GM19397 (cell line): ENCODE measurements around the gene ADAMTS20.
"Not testable (repeated sequence)": the region's sequence is repeated elsewhere in the genome, so short reads cannot be mapped to it uniquely, and the experiment has no call there.

ENCODE experiments used
- ATAC-seq: cut with Tn5 transposase; IDR thresholded peaks from one replicate; pipeline ENCODE4 v1.9.1; 2021; ENCODE audit warnings: mild to moderate bottlenecking, moderate library complexity; ENCODE audit not compliant: unreplicated experiment

The ADAMTS20 gene

DNA sequence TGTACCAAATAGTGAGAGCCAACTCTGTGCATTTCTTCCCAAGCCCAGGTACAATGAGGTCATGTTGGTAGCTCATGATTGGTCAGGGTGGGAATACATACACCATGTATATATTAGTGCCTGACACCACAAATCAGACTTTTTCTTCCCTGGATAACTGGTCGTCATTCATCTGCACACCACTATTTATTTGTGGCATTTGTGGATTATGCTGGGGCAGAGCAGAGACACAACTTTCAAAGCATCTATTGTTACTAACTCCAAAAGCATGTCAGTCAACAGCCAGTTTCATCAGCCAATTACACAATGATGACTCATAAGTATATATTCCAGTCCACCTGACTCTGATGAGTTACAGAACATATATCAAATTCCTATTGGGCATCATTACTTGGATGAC is 181.7 kb downstream of the ADAMTS20 start:
- ATAC-seq: no peak

DNA sequence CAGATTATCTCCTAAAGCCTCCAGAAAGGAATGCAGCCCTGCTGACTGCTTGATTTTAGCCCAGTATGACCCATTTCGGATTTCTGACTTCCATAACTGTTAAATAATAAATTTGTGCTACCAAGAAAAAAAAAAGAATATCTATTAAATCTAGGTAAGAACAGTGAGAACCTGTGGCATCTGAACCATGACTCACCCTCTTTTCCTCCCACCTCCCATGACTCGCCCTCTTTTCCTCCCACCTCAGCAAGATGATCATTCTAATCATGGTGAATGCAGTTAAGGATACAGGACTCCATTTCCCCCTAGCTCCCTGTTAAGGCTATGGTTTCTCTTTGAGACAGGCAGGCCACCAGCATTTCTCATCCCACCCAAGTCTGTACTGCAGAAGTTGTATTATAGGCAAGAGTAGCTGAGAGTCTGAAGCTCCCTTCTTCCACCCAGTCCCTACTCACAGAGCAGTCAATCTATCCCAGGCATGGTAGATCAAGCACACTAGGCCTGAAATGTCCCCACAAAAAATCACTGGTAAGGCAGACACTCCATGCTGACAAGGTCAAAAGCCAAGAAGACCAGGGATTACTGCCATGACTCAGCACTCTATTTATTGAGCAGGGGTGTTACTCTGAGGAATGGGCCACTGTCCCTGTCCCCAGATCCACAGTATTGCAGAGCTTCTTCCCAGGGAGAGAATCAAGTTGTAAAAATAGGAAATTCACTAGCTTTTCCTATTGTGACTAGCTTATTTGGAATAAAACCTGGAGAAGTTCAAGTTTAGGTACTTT is 188.9 kb downstream of the ADAMTS20 start:
- no peak for ATAC-seq

DNA sequence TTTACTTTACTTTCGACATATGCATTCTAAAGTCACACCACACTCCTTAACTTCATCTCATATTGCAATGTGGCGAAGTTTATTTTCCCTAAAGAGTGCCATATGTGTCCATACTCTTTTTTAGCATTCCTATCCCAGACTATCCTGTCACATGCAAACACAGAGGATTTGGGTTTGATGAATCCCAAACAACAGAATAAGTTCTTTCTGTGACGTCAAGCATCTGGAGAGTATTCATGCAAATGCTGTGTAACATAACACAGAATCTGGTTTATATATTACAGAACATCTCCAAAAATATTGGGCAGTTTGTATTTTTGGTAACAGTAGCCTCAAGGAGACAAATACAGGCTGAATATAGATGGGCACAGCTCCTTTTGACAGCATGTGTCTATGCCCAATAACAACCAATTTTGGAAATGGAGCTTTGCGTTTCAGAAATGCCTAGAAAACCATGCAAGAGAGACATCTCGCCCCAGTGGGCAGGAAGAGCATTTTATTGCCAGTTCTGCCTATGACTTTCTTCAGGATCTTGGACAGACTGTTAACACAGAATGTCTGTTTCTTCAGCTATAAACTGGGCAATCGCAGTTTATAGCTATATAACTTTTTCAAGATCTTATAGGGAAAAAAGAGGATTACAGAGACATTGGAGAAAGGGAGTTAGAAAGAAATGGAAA is 190.8 kb downstream of the ADAMTS20 start:
- no peak for ATAC-seq

DNA sequence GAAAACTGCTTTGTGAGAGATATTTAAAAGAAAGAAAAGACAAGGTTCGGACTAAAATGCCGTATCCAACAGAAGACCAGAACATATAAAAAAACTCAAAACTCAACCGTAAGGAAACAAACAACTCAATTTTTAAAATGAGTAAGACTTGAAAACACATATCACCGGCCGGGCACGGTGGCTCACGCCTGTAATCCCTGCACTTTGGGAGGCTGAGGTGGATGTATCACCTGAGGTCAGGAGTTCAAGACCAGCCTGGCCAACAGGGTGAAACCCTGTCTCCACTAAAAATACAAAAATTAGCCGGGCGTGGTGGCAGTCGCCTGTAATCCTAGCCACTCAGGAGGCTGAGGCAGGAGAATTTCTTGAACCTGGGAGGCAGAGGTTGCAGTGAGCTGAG is 192.0 kb downstream of the ADAMTS20 start:
- not testable (repeated sequence) for ATAC-seq

DNA sequence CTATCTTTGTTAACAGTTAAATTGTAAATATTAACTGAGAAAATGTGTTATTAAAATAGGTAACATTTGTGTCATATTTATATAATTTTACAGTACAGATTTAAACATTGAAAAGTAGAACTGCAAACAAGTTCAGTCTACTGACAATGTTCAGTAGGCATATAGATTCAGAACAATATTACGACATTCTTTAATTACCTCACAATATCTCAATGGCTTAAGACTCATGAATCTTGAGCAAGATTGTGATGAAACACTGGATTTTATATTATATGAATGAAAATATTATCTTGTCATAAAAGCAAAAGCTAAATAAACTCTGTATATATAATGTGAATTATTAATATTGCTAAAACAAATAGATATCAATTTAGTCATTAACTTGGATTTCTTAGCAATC is 194.9 kb downstream of the ADAMTS20 start:
- ATAC-seq: no peak

DNA sequence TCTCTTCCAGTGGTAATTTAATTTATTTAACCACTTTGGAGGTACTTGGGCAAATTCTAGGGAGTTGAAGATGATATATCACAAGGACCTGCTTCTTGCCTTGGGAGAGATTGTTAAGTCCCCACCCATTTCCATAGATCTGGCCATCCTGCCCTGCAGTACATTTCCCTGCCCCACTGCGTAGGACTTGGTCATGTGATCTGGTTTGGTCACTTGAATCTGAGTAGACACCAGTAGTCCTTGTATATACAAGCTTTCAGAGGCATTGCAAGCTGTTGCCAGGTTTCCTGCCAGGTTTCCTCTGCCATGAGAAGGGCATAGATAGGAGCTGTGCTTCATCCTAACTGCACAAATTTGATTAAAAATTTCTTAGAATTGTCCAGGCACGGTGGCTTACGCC is 200.0 kb downstream of the ADAMTS20 start:
- ATAC-seq: no peak

DNA sequence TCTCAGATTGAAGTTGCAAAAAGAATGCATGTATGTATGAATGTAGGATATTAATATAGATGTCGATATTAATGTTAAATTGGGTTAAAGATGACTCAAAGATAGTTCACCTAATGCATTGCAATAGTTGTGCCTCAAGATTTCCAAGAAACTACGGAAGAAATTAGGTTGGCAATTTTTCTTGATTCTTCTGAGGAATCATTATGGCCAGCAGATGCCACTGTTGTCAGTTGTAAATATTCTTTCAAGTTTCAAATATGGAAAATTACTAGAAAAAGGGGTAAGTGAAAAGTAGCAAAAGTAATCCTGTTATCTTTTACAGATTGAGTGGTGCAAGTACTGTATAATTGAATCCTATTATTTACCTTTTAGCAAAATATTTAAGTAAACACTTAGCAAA is 202.1 kb downstream of the ADAMTS20 start:
- ATAC-seq: no peak

DNA sequence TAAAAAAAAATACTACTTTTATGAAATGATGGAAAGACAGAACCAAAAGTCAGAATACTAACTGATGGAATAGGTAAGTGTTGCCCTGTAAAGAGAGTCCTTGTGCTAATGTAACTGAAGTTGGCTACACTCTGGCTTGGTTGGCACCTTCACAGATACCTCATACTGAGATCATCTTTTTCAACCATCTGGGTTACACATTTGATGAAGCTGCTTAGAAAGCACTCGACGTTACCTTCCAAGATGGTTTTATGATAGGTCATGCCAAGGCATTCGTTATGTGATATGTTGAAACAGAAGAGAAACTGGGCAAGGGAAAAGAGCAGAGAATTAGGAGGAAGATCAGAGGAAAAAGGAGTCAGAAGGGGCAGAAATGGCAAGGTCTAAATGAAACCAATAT is 203.8 kb downstream of the ADAMTS20 start:
- ATAC-seq: no peak

DNA sequence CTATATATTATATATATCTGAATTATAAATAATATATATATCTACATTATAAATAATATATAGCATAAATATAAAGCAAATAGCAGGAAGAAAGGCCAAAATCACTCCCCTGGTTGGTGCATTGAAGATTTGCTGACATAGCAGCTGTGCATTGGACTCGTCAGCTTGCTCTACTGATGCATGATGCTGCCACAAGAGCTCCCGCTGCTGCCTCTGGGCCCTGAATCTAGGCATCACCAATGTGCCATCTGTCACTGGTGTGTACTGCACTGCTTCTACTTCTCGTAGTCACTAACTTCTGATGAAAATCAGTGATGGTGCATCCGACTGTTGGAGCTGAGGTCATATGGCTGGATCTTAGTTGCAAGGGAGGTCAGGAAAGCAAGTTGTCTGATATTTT is 205.0 kb downstream of the ADAMTS20 start:
- ATAC-seq: no peak

DNA sequence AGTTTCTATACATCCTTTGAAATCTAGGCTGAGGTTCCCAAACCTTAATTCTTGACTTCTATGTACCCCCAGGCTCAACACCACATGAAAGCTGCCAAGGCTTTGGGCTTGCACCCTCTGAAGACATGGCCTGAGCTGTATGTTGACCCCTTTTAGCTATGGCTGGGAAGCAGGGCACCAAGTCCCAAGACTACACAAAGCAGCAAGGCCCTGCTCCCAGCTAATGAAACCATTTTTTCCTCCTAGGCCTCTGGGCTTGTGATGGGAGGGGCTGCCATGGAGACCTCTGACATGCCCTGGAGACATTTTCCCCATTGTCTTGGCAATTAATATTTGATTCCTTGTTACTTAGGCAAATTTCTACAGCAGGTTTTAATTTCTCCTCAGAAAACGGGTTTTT is 207.0 kb downstream of the ADAMTS20 start:
- no peak for ATAC-seq

DNA sequence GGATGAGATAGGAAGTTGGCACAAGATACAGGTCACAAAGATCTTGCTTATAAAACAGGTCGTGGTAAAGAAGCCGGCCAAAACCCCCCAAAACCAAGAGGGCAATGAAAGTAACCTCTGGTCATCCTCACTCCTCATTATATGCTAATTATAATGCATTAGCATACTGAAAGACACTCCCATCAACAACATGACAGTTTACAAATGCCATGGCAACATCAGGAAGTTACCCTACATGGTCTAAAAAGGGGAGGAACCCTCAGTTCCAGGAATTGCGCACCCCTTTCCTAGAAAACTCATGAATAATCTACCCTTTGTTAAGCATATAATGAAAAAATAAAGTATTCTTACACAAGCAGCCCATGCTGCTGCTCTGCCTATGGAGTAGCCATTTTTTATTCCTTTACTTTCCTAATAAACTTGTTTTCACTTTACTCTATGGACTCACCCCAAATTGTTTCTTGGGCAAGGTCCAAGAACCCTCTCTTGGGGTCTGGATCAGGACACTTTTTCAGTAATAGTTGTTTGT is 210.2 kb downstream of the ADAMTS20 start:
- ATAC-seq: not testable (repeated sequence)

DNA sequence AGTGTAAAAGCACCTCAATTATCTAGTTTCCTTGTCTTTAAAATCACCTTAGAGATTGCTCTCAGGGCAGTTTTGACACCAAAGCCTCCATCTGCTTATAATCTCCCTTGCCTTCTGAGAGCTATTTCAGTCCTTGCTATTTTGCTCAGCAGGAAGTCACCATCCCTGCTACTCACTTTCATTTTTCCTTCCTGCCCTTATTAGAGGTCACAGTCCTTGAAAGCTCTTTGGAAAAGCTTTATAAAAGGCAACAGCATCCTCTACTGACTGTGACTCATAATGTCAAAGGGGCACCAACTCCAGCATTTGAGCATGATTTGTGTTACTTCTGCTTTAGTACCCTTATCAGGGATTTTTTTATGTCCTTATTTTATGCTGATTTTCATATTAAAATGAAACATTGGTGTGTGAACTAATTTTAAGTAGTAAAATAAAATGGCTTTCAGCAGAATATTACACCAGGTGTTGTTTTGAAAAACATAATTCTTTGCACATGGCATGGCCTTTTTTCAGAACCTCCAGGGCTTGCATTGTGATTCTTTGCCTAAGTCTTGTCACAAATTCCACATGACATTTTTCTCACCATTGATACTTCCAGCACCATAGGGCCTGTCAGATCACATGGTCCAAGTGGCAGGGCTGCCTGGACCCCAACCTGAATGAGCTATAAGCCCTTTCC is 213.0 kb downstream of the ADAMTS20 start:
- ATAC-seq: peak; percentile 40

DNA sequence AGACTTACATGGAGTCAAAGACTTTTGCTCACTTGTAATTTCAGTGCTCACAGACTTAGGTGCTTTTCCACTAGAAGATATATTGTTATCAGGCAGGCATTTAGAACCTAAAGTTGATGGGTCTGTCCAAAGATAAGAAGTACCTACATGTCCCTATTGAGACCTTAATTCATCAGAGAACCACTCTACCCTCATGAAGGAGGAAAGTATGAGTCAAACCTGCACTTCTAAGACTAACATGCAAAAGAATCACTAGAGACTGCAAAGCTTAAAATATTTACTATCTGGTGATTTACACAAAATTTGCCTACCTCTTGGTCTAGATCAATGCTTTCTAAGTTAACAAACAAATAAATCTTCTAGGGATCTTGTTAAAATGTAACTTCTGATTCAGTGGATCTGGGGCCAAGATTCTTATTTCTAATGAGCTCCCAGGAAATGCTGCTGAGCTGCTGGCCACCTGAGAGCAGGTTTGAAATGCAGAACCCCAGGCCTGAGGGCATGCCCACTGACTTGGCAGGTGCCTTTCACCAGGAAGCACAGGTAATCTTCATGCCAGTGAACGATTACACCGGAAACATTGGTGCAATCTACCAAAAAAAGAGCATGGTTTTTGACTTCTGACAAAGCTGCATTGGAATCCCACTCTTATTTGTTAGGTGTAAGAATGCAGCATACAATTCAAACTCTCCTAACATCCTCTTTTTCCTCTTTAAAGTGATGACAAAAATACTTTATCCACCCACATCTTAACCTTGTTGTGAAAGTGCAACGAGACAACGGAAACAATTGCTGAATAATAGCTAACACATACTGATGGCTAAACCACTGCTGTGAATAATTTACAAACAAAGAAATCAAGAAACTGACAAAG is 214.2 kb downstream of the ADAMTS20 start:
- ATAC-seq: peak; percentile 55

DNA sequence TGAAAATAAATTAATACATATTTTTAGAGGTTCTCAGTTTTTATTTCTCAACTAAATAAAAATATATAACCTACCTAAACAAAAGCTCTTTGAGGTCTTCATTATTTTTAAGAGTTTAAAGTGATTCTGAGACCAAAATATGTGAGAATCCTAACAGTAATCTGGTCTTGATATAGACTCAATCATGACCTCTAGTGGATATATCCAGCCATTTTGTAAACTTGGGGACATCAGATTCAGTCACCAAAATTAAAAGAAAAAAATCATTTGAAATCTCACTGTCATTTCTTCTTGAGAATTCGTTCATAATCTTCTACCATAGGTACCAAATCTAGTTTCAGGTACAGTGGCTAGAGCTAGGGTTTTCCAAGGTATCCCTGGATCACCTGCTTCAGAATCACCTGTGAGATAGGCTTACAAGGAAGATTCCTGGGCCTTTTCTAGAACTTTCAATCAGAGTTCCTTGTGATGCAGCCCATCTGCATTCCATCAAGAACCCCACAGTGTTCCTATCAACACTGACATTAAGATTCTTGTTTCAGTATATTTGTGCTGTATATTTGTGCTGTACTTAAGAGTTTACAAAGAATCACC is 214.9 kb downstream of the ADAMTS20 start:
- no peak for ATAC-seq

DNA sequence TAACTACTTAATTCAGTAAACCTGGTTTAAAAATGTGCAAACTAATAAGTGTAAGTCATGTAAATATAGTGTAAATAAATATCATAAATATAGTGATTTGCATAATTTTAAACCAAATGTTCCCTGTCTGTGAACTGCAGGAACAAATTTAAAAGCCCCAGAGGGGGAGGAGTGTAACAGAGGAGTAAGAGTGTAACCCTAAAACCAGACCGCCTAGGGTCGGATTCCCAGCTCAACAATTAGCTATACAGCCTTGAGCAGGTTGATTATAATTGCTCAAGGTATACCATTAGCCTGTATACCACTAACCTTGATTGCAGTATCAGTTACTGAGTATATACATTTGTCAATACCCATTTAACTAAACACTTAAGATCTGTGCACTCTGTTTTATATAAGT is 218.4 kb downstream of the ADAMTS20 start:
- no peak for ATAC-seq

DNA sequence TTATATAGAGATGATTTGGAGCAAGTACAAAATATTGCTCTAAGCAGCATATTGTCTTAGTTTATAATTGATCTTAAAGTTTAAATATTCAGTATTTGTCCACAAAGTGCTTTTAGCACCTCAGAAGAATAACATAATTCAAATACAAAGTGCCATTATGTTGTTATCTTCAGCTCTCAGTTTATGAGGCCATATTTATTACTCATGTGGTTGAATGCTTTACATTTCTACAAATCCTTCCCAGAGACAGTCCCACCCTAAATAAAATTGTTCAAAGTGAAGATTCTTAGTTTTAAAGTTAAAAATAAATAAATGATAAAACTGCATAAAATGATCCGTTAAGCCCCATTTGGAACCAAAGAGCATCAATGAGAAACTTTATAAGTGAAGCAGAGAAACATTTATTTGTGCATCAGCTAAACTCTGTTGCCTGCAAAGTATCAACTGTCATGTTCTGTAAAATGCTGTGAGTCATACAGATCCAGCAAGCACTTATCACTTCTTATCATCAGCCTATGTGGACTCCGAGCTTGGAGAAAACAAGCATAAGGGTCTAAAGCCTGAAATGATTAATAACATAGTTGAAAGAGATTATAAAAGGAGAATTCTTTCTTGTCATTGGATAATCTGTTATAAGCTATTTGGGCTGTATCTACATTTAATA is 218.9 kb downstream of the ADAMTS20 start:
- ATAC-seq: no peak

DNA sequence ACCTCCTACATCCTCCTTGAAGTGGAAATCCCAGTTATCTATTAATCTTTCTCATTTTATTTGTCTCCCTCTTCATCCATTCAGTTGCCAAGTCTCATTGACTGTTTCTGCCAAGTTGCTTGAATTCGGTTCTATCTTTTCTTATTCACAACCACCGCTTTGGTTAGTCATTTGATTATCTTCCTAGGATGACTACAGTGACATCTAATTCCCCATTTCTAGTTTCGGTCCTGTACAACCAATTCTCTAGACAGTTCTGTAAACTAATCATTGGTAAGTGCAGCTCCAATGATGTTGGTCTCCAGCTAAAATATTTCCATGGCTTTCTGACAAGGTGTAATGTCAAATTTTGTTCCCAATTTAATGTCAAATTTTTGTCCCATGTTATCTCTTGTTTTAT is 220.1 kb downstream of the ADAMTS20 start:
- no peak for ATAC-seq

DNA sequence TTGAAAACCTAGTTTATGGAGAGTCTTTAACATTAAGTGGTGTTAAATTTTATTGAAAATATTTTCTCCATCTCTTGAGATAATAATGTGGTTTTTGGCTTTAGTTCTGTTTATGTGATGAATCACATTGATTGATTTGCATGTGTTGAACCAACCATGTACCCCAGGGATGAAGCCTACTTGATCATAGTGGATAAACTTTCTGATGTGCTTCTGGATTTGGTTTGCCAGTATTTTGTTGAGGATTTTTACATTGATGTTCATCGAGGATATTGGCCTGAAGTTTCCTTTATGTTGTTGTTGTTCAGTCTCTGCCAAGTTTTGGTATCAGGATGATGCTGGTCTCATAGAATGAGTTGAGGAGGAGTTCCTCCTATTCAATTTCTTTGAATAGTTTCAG is 222.6 kb downstream of the ADAMTS20 start:
- ATAC-seq: no peak

DNA sequence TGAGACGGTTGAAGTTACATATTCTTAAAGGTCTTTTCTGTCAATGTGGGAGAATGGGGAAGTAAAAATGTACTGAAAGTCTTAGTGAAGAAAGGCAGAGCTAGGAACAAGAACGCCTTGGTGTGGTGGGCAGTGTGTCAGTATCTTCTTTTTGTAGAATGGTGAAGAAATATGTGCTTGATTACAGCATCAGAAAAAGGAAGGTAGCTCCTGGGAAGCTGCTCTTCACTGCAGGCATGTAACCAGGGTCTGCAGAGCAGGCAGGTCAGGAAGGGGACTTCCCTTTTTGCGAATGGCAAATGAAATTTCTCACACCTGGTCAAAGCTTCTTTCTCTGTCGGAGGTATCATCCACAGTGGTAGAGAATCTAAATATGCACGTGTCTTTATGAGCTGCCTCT is 226.2 kb downstream of the ADAMTS20 start:
- ATAC-seq: peak; percentile 68

DNA sequence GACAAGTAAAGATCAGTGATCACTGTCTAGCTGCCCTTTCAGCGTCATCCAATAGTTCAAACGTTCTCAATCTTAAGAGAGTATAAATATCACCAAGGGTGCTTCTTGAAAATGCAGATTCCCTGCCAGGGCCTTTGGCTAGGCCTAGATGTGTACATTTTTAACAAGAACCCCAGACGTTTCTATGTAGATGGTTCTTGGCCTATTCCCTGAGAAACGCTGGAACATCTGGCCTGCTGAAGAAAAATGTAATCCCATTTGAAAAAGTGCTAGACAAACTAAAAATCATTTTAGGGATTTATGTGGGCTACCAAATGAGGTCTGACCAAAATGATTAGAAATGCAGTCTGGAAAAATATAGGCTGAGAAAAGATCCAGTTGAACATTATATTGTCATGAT is 231.7 kb downstream of the ADAMTS20 start:
- no peak for ATAC-seq
